GM18519 (cell line): ENCODE data around the gene CTDSP2.
A peak's percentile ranks its signal among the peaks of the same experiment; 100 is the strongest.
"Not testable (repeated sequence)": the region's sequence is repeated elsewhere in the genome, so short reads cannot be mapped to it uniquely, and the experiment has no call there.

Experiments
- ATAC-seq: cut with Tn5 transposase; IDR thresholded peaks from one replicate; pipeline ENCODE4 v1.9.1; 2021; ENCODE audit warnings: mild to moderate bottlenecking, moderate library complexity; ENCODE audit not compliant: unreplicated experiment, low FRiP score

Gene CTDSP2

DNA sequence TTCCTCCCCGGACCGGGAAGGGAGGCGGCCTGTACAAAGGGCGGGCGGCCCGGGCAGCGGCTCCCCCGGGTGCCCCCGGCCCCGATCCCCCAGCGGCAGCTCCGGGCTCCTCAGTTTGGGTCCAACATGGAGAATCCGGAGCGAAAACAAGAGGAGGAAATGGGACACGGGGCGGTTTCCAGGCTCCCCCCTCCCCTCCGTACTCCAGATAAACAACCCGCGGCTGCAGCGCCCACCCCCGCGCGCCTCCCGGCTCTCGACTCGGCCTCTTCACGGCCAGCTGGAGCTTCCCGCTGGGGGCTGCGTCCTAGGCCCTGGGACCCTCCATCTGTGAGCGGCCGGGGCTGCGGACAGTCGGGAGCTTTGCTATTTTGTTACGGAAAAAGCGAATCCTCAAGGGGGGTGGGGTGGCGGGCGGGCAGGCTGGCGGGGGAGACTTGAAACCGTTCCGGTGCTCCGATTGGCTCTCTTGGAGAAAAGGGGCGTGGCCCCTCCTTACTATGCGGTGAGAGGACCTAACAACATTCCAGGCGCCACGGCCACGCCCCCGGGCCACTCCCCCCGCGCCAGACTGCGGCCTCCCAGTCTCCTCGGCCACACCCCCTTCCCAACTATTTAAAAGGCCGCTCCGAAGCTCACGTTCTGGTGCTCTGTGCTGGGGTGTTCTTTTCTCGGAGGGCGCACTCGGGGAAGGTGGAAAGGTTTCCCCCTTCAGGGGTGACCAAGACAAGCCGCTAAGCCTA is at the start of gene CTDSP2:
TSS of gene CTDSP2 (minus strand) at position 153 of the 743 bp plus-strand sequence. CDS start 294 bp downstream, outside the sequence.
- peak; percentile 23 for ATAC-seq

- no peak for ATAC-seq
Observed at GRCh38 chr12:57896115-57896433, 49.5 kb upstream of the CTDSP2 start.

- ATAC-seq: no peak
Observed at GRCh38 chr12:57895389-57896114, 49.0 kb upstream of the CTDSP2 start.

GRCh38 chr12:57894399-57895292 is 48.1 kb upstream of the CTDSP2 start:
- ATAC-seq: no peak

DNA sequence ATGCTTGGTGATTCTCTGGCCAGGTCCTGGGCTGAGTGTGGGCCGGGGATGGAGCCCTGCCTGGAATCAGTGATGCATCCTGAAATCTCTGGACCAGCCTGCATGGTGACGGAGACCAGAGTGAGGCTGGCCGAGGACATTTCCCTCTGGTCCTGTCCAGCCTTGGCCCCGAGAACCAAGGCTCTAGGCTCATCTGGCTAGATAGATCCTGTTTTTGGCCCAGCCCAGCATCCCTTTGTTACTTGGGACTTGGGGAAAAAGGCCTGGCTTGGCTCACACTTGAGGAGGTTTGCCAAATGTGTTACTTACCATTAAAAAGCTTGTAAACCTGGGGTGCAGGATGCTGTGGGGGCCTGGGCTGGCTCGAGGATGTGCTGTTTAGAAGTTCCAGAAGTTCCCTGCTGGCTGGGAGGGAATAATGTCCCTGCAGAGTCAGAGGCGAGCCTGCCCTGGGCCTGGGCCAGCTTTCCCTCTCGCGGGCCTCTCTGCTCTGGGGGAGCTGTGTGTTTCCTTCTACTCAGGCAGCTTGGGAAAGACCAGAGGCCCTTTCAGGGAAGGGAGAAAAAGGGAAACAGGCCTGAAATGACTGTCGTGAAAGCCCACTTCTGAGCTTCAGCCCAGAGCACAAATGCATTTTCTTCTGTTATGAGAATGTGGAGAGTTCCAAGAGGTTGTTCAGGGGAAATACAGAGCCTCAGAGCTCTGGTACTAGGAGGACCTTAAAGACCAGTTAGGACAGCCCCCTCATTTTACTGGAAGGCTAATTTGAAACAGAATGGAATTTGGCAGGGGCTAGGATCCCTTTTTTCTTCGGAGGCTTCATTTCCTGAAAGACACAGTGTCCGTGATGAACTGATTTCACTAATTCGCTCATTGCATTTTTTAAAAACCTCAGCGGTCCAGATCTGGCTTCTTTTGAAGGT is 47.2 kb upstream of the CTDSP2 start:
- no peak for ATAC-seq

GRCh38 chr12:57892232-57892972 is 45.9 kb upstream of the CTDSP2 start:
- ATAC-seq: no peak

DNA sequence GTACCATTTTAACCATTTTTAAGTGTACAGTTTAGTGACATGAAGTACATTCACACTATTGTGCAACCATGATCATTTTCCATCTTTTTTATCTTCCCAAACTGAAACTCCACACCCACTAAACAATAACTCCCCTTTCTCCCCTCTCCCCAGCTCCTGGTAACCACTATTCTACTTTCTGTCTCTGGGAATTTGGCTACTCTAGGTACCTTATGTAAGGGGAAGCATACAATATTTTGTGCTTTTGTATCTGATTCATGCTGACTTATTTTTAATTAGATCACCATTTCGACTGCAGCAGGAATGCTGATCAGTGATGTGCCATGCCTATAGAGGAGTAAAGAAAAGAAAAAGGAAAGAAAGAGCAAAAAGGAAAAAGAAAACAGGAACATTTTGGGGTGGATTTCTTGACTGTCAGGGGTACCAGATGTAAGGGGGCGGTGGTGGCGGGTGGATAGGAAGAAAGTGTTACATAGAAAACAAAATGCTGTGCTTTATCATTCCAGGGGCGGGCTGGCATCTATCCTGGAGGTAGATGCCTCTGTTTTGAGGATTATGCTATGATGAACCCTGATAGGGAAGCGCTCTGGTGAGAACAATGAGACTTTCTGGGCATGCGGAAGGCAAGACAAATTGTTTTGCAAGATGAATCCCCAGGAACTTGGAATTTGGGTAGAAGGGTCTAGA is 45.2 kb upstream of the CTDSP2 start:
- no peak for ATAC-seq

DNA sequence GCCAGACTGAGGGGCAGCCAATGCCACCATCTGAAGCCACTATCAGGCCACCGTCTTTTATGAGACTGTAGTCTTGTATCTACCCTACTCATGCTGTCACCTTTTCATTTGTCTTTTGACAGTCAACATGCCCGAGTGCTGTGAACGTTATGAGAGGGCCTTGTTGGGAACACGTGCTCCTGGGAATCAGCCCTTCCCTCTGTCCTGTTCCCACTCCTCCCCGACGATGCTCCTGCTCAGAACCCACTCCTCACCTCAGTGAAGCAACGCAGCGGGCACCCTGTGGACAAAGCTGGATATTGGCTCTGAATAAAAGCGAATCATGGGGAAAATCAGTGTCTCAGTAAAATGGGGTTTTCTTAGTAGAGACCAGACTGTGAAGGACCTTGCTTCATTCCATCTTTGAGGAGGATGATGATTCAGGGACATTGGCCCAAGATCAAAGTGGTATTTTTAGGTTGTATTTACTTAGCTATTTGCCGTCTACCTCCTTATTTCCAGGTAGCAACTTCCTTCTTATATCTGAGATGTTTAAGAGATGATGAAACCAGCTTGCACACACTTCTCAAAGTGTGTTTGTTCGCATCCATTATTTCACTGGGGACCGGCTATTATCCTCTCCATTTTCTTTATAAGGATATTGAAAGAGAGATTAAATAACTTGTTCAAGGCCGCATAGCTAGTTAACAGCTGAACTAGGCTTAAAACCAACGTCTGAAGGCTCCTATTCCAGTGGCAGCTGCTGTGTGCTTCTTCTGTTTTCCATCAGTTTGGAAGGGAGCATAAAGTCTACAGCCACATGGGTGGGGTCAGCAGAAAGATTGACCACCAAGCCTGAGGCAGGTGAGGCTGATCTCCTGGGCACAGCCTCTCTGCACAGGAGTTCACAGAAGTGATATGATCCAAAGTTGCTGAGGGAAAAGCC is 43.9 kb upstream of the CTDSP2 start:
- ATAC-seq: no peak

DNA sequence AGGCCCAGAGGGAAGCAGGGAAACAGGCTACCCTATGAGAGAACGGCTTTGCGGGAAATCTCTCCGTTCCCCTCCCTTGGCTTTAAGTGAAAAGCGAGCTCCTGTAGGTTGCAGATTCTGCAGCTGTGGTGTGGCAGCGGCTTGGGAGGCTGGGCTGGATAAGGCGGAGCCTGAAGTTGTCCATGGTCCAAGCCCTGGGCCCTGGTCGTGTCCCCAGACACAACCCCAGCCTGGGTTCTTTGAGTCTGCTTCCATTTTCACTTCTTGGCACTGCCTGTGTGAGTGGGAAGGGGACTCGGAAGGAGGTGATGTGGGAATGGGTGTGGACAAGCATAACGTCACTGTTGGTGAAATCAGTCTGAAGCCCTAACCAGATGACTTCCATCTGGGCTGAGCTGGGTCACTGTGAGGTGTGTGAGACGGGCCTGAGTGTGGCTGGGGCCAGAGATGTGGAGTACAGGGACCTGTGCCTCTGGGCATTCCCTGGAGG is 43.0 kb upstream of the CTDSP2 start:
- ATAC-seq: no peak

- ATAC-seq: no peak
Observed at GRCh38 chr12:57888409-57889157, 42.1 kb upstream of the CTDSP2 start.

DNA sequence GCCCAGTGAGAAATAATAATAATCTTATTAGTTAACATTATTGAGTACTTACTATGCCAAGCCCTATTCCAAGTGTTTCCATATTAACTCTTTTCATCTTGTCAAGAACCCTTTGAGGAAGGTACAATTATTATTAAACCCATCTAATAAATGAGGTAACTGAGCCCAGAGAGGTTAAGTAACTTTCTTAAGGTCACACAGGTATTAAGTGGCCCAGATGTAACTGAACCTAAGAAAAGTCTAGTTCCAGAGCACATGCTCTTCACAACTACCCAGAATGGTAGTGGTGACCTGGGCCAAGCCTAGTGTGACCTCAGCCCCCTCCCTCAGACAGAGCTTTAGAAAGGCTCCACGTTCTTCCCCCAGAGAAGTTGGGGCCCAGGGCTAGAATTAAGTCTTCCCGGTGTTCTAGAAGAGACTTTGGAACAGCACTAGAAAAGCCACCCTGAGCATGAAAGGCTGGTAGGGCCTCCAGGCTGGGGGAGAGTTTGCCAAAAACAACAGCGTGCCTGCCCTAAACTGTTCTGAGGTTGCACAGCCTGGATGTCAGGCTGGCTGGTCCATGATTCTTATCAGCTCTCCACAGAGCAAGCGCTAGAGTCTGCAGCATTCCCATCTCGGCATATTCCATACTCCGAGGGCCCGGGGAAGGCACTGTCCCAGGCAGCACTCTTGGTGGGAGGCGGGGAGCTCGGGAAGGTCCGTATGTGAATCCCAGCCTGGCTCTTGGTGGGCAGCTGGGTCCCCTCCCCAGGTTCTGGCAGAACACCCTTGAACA is 41.3 kb upstream of the CTDSP2 start:
- no peak for ATAC-seq

DNA sequence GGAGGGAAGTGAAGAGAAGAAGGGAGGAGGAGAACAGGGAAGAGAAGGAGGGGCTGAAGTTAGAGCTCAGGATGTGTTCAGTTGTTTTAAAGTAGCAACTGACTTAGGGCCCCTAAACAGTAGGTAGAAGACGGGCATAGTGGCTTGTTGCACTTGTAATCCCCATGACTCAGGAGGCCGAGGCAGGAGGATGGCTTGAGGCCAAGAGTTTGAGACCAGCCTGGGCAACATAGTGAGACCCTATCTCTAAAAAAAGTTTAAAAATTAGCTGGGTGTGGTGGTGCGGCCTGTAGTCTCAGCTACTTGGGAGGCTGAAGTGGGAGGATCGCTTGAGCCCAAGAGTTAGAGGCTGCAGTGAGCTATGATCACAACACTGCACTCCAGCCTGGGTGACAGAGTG is 40.4 kb upstream of the CTDSP2 start:
- not testable (repeated sequence) for ATAC-seq

DNA sequence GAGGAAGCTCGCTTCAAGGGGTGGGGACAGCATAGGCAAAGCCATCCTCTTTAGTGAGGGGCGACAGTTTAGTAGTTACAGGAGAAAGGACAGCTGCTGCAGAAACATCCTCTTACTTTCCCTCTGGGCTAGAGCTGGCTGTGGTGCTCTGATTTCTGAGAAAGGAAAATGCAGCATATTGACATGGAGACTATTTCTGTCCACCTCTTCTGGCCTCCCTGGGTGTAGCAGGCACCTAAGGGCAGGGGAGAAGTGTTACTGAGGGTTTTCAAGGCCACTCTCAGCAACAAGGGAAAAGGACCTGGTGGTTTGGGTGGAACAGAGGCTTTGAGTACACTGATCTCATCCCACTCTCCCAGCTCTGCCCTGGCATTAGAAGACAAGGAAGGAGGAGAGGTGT is 40.0 kb upstream of the CTDSP2 start:
- no peak for ATAC-seq

DNA sequence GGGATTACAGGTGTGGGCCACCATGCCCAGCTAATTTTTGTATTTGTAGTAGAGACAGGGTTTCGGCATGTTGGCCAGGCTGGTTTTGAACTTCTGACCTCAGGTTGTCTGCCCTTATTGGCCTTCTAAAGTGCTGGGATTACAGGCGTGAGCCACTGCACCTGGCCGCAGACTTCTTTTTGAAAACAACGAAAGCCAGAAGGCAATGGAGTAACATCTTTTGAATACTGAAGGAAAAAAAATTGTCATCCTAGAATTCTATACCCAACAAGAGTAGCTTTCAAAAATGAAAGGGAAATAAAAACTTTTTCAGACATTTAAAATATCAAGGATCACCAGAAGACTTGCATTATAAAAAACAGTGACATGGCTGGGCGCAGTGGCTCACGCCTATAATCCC is 38.7 kb upstream of the CTDSP2 start:
- ATAC-seq: no peak

GRCh38 chr12:57883700-57884099 is 37.2 kb upstream of the CTDSP2 start:
- no peak for ATAC-seq

DNA sequence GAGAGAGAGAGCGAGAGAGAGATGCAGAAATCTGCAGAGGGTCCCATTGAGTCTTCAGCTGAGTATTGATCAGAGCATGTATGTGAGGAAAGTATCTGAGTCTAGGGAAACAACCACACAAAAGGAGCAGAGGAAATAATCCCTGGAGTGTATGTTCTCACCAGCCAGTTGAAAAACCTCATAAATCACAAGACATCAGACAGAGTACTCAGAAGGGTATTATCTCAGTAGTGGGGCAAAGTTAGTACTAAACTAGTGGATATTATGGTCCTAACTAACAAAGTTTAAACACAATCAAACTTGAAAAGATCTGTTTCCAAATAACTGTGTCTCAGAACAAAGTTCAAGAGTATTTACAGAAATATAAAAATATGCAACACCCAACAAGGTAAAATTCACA is 36.5 kb upstream of the CTDSP2 start:
- ATAC-seq: no peak
